AG04449 (cell line): ENCODE data around the gene KAT2B.

ENCODE experiments used
- CTCF ChIA-PET: fragments of 350-600 bp; formaldehyde crosslinking; extraction: SDS; loops from one replicate; lab custom pipeline; 2021; ENCODE audit warnings: antibody characterized with exemption; lab: Yijun Ruan, JAX
- POLR2A ChIA-PET: fragments of 400-600, 350-600 bp; formaldehyde crosslinking; extraction: SDS; loops from one replicate; lab custom pipeline; 2020; ENCODE audit warnings: antibody characterized with exemption, inconsistent platforms; lab: Yijun Ruan, JAX
- DNase-seq: peaks from one replicate; pipeline ENCODE4 v3.0.0-alpha.2; 2010; ENCODE audit warnings: low read depth, low spot score
- H3K4me3 ChIP-seq: 2 replicates; pipeline ENCODE4 v1.5.1; 2011; ENCODE audit warnings: low read depth, mild to moderate bottlenecking, control low read depth, low read length
- CTCF ChIP-seq: IDR thresholded peaks from one replicate; pipeline ENCODE4 v1.5.1; 2011; ENCODE audit warnings: mild to moderate bottlenecking, moderate library complexity, low read length, control low read depth, inconsistent platforms; ENCODE audit not compliant: insufficient read depth; ENCODE audit errors: missing control alignments

The KAT2B gene

GRCh38 chr3:20096135-20096685 lies 56.0 kb downstream of the KAT2B start:
- ChIA-PET CTCF (no interaction called here), POLR2A (no interaction called here)
- H3K4me3 ChIP-seq = no peak overlapping the region
- no peak for DNase-seq
- no peak for TF ChIP-seq CTCF

GRCh38 chr3:20097015-20097414 lies 56.8 kb downstream of the KAT2B start:
- no peak for TF ChIP-seq CTCF
- no peak overlapping the region for H3K4me3 ChIP-seq
- ChIA-PET POLR2A (no interaction called here), CTCF (no interaction called here)
- DNase-seq = no peak

- no peak for DNase-seq
- POLR2A ChIA-PET = no interaction called here
- CTCF ChIA-PET = no interaction called here
- TF ChIP-seq CTCF = no peak
- no peak overlapping the region for H3K4me3 ChIP-seq
These were observed 58.8 kb downstream of the KAT2B start for GRCh38 chr3:20099060-20099459.

- ChIA-PET CTCF (no interaction called here), POLR2A (no interaction called here)
- no peak for DNase-seq
- H3K4me3 ChIP-seq = no peak overlapping the region
- no peak for TF ChIP-seq CTCF
These were observed 59.9 kb downstream of the KAT2B start for GRCh38 chr3:20100151-20100550.

- DNase-seq = no peak
- POLR2A ChIA-PET = no interaction called here
- CTCF ChIA-PET = no interaction called here
- no peak for TF ChIP-seq CTCF
- H3K4me3 ChIP-seq = no peak overlapping the region
These were observed 60.8 kb downstream of the KAT2B start for GRCh38 chr3:20101041-20101440.

- ChIA-PET CTCF (no interaction called here), POLR2A (no interaction called here)
- no peak for DNase-seq
- no peak overlapping the region for H3K4me3 ChIP-seq
- no peak for TF ChIP-seq CTCF
These were observed 63.5 kb downstream of the KAT2B start for GRCh38 chr3:20103731-20104130.
